NCI-H82 treated with DMSO at 0.1 percent for 48 hours (cell line): Measurements from ENCODE around the gene VTI1A.
"Not testable (repeated sequence)": the region's sequence is repeated elsewhere in the genome, so short reads cannot be mapped to it uniquely, and the experiment has no call there.

Source experiments
- DNase-seq: peaks from one replicate; lab custom pipeline; 2025; ENCODE audit not compliant: unreplicated experiment; lab: John Stamatoyannopoulos, UW

Gene VTI1A

GRCh38 chr10:112539340-112539739 lies 92.3 kb downstream of the VTI1A start:
- DNase-seq = no peak

GRCh38 chr10:112542823-112543222 lies 95.8 kb downstream of the VTI1A start:
- not testable (repeated sequence) for DNase-seq

GRCh38 chr10:112546474-112546873 lies 99.5 kb downstream of the VTI1A start:
- no peak for DNase-seq

GRCh38 chr10:112548535-112549276 lies 101.7 kb downstream of the VTI1A start:
- DNase-seq = no peak

- DNase-seq = no peak
These were observed 105.6 kb downstream of the VTI1A start for GRCh38 chr10:112552593-112553110.

GRCh38 chr10:112553315-112553714 lies 106.3 kb downstream of the VTI1A start:
- DNase-seq = no peak

GRCh38 chr10:112554263-112554662 lies 107.2 kb downstream of the VTI1A start:
- no peak for DNase-seq

- DNase-seq = no peak
These were observed 110.2 kb downstream of the VTI1A start for GRCh38 chr10:112557197-112557596.

- no peak for DNase-seq
These were observed 111.6 kb downstream of the VTI1A start for GRCh38 chr10:112558476-112559142.

GRCh38 chr10:112559349-112559748 lies 112.3 kb downstream of the VTI1A start:
- no peak for DNase-seq

- no peak for DNase-seq
These were observed 115.1 kb downstream of the VTI1A start for GRCh38 chr10:112562122-112562521.

GRCh38 chr10:112562809-112563663 lies 116.0 kb downstream of the VTI1A start:
- no peak for DNase-seq

GRCh38 chr10:112564337-112564736 lies 117.3 kb downstream of the VTI1A start:
- no peak for DNase-seq

GRCh38 chr10:112565434-112566053 lies 118.5 kb downstream of the VTI1A start:
- DNase-seq = peak; percentile 32

GRCh38 chr10:112570585-112570984 lies 123.6 kb downstream of the VTI1A start:
- no peak for DNase-seq

GRCh38 chr10:112579578-112579977 lies 132.6 kb downstream of the VTI1A start:
- no peak for DNase-seq

- no peak for DNase-seq
These were observed 133.3 kb downstream of the VTI1A start for GRCh38 chr10:112580267-112580666.

- DNase-seq = no peak
These were observed 134.9 kb downstream of the VTI1A start for GRCh38 chr10:112581921-112582320.

- DNase-seq = no peak
These were observed 136.4 kb downstream of the VTI1A start for GRCh38 chr10:112583236-112583939.

- DNase-seq = no peak
These were observed 137.3 kb downstream of the VTI1A start for GRCh38 chr10:112584276-112584675.
